ENCODE data around the gene CYP11A1.
A peak's percentile ranks its signal among the peaks of the same experiment; 100 is the strongest.

The CYP11A1 gene

DNA sequence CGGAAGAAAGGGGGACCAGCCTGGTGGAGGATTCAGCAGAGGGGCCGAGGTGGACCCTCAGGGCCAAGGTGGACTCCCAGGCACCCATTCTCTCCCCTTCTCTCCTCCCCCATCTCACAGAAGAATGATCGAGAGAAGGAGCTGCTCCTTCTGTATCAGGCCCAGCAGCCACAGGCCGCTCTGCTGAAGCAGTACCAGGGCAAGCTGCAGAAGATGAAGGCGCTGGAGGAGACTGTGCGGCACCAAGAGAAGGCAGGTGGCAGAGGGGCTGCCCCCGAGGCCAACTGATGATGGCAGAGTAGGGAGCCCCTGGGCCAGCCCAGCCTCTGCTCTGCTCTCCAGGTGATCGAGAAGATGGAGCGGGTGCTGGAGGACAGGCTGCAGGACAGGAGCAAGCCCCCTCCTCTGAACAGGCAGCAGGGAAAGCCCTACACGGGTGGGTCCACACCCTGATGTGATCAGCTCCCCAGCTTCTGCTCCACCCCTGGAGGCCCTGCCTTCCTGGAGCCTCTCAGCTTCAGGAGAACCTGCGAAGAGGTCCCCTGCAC lies 36.5 kb downstream of the CYP11A1 start:
- no peak overlapping the region for H3K4me3 ChIP-seq (ENCODE audit: low read depth, low read length)
- TF ChIP-seq, protein P1, sequence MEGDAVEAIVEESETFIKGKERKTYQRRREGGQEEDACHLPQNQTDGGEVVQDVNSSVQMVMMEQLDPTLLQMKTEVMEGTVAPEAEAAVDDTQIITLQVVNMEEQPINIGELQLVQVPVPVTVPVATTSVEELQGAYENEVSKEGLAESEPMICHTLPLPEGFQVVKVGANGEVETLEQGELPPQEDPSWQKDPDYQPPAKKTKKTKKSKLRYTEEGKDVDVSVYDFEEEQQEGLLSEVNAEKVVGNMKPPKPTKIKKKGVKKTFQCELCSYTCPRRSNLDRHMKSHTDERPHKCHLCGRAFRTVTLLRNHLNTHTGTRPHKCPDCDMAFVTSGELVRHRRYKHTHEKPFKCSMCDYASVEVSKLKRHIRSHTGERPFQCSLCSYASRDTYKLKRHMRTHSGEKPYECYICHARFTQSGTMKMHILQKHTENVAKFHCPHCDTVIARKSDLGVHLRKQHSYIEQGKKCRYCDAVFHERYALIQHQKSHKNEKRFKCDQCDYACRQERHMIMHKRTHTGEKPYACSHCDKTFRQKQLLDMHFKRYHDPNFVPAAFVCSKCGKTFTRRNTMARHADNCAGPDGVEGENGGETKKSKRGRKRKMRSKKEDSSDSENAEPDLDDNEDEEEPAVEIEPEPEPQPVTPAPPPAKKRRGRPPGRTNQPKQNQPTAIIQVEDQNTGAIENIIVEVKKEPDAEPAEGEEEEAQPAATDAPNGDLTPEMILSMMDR (conservative IDR thresholded peaks at IDR 0.05; ENCODE audit: low read depth, low read length), result no peak
- DNase-seq (ENCODE audit: low read depth), result no peak

GRCh38 chr15:74328331-74329056 lies 39.0 kb downstream of the CYP11A1 start:
- TF ChIP-seq, protein P1 (conservative IDR thresholded peaks at IDR 0.05; ENCODE audit: low read depth, low read length), result no peak
- DNase-seq (ENCODE audit: low read depth), result no peak
- H3K4me3 ChIP-seq (ENCODE audit: low read depth, low read length), result no peak overlapping the region

DNA sequence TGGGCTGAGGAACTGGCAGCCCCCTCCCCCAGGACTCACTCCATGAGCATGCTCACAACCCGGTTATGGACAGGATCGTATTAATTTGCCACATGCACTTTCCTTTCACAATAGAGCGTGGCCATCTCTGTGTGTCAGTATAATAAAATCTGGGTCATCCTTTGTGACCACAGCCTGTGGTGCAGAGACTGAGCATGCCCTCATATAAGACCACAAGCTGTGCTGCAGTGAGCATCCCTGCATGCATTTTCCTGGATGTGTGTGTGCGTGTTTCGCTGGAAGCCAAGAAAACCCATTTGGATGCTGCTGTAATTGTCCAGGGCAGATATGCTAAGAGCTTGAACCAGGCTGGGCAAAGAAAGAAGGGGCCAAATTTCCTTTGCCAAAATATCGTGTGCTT lies 39.7 kb downstream of the CYP11A1 start:
- no peak overlapping the region for H3K4me3 ChIP-seq (ENCODE audit: low read depth, low read length)
- TF ChIP-seq, protein P1 (conservative IDR thresholded peaks at IDR 0.05; ENCODE audit: low read depth, low read length), result no peak
- peak; percentile 79 for DNase-seq (ENCODE audit: low read depth)

DNA sequence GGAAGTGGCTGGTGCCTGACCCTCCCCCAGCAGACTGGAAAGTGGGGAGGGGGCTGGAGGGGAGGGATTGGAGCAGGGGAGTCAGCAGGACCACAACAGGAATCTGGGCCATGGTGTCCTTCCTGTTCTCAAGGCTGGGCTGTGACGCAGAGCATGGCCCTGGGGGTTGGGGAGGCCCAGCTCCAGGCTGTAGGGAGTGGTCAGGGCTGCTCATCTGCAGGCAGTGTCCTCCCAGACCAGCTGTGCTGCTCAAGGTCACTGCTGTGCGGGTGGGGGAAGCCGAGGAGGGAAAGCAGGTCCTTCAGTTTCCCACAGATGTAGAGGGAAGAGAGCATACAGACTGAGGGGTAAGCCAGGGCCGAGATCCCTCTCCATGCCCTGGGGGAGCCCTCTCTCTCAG lies 40.7 kb downstream of the CYP11A1 start:
- TF ChIP-seq, protein P1 (conservative IDR thresholded peaks at IDR 0.05; ENCODE audit: low read depth, low read length), result no peak
- no peak overlapping the region for H3K4me3 ChIP-seq (ENCODE audit: low read depth, low read length)
- DNase-seq (ENCODE audit: low read depth), result peak; percentile 70

DNA sequence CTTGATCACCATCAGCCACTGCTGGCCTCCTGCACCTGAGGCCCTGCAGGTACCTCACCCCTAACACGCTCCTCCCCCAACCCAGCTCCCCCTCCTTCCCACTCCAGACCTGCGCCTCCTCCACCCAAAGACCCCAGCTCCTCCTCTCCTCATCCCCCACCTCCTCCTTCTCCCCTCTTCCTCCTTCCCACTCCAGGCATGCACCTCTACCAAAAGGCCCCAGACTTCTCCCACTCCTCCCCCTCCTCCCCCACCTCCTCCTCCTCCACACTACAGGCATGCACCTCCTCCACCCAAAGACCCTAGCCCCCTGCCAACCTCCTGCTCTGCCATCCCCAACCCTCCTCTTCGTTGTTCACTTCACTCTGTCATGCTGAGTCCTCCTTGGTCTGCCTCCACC lies 42.7 kb downstream of the CYP11A1 start:
- TF ChIP-seq, protein P1 (conservative IDR thresholded peaks at IDR 0.05; ENCODE audit: low read depth, low read length), result no peak
- H3K4me3 ChIP-seq (ENCODE audit: low read depth, low read length), result no peak overlapping the region

DNA sequence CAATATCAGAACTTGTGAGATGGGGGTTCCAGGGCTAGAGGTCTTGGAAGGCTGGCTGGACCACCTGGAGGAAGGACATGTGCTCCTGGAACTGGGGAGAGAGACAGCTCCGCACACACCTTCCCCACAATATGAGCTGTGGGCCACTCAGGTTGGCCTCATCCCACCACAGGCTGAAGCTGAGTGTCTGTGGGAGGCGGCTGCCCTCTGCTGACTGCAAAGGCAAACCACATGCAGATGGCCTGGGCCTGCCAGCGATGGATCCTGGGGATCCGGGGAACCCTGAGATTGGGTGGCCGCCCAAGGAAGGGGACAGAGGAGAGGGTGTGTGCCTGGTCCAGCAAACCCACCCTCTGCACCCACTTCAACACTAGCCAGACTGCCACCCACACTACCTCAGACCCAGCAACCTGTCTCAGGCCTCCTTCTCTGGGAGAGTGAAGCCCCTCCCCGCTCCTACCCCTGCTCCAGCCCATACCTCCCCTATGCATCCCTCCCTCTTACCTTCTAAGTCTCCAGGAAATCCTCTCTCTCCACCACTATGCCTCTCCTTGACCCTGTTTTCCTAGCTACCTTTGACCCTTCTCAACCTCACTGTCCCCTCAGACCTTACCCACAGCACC lies 44.8 kb downstream of the CYP11A1 start:
- peak; percentile 77 for DNase-seq (ENCODE audit: low read depth)
- H3K4me3 ChIP-seq (ENCODE audit: low read depth, low read length), result no peak overlapping the region
- TF ChIP-seq, protein P1 (conservative IDR thresholded peaks at IDR 0.05; ENCODE audit: low read depth, low read length), result peak; percentile 95

More for the DNA sequence above, 42.7 kb downstream of the CYP11A1 start:
- DNase-seq (ENCODE audit: low read depth), result no peak
